Measurements from ENCODE around the gene SMG6. TPM values are rescaled to one million over a fixed set of nuclear protein-coding genes. Genes with fewer than 3 reads are reported as not detected.
A peak's percentile ranks its signal among the peaks of the same experiment; 100 is the strongest.

SMG6 gene
- total RNA-seq, 1 donor: 42.7 TPM

GRCh38 chr17:2094891-2095535 is 208.6 kb downstream of the SMG6 start:
- H3K36me3 ChIP-seq (ENCODE audit: insufficient read depth, low read length): no peaks in the 10 kb centered on the region
- DNase-seq (ENCODE audit: insufficient read length, low spot score, missing footprints): peak; percentile 81
- H3K79me2 ChIP-seq (ENCODE audit: insufficient read depth, low read length): peaks cover 4% of the 10 kb centered on the region
- H3K4me1 ChIP-seq (ENCODE audit: insufficient read depth, low read length): peaks cover 24% of the 10 kb centered on the region
- H3K9me3 ChIP-seq (ENCODE audit: low read depth, low read length): no peaks in the 10 kb centered on the region
- H3K27ac ChIP-seq (ENCODE audit: low read depth, low read length): peak overlapping the region; percentile 71
- no peak overlapping the region for H3K4me3 ChIP-seq (ENCODE audit: insufficient read depth, low read length)
- no peaks in the 10 kb centered on the region for H3K27me3 ChIP-seq (ENCODE audit: insufficient read depth, low read length)
- no peaks in the 10 kb centered on the region for H4K20me1 ChIP-seq (ENCODE audit: insufficient read depth, low read length)
- no peak overlapping the region for H2AFZ ChIP-seq (ENCODE audit: low read length)
- TF ChIP-seq, protein P1, sequence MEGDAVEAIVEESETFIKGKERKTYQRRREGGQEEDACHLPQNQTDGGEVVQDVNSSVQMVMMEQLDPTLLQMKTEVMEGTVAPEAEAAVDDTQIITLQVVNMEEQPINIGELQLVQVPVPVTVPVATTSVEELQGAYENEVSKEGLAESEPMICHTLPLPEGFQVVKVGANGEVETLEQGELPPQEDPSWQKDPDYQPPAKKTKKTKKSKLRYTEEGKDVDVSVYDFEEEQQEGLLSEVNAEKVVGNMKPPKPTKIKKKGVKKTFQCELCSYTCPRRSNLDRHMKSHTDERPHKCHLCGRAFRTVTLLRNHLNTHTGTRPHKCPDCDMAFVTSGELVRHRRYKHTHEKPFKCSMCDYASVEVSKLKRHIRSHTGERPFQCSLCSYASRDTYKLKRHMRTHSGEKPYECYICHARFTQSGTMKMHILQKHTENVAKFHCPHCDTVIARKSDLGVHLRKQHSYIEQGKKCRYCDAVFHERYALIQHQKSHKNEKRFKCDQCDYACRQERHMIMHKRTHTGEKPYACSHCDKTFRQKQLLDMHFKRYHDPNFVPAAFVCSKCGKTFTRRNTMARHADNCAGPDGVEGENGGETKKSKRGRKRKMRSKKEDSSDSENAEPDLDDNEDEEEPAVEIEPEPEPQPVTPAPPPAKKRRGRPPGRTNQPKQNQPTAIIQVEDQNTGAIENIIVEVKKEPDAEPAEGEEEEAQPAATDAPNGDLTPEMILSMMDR (IDR thresholded peaks at IDR 0.05; ENCODE audit: extremely low read depth, low read depth, low read length): peak; percentile 95
- H3K4me2 ChIP-seq (ENCODE audit: insufficient read depth, low read length): no peak overlapping the region

DNA sequence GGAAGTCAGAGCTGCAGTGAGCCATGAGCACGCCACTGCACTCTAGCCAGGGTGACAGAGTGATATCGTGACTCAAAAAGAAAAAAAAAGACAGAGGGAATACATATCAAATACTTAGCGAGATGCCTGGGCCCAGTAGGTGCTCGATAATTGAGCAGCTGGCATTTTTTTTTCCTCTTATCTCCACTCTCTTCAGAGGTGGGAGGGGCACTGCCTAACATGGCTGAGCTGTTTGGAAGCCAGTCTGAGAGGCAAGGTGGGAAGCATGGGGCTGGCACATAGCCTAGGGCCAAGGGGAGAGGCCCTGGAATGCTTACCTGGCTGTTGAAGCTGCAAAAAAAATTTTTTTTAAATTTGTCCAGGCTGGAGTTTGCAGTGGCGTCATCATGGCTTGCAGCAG is 210.2 kb downstream of the SMG6 start:
- Histone ChIP-seq H3K79me2 (ENCODE audit: insufficient read depth, low read length) (peaks cover 4% of the 10 kb centered on the region), H3K4me1 (ENCODE audit: insufficient read depth, low read length) (peaks cover 39% of the 10 kb centered on the region), H3K36me3 (ENCODE audit: insufficient read depth, low read length) (no peaks in the 10 kb centered on the region), H2AFZ (ENCODE audit: low read length) (no peak overlapping the region), H4K20me1 (ENCODE audit: insufficient read depth, low read length) (no peaks in the 10 kb centered on the region), H3K4me3 (ENCODE audit: insufficient read depth, low read length) (no peak overlapping the region), H3K4me2 (ENCODE audit: insufficient read depth, low read length) (no peak overlapping the region), H3K9me3 (ENCODE audit: low read depth, low read length) (no peaks in the 10 kb centered on the region), H3K27ac (ENCODE audit: low read depth, low read length) (no peak overlapping the region), H3K27me3 (ENCODE audit: insufficient read depth, low read length) (no peaks in the 10 kb centered on the region)
- no peak for DNase-seq (ENCODE audit: insufficient read length, low spot score, missing footprints)
- TF ChIP-seq, protein P1 (IDR thresholded peaks at IDR 0.05; ENCODE audit: extremely low read depth, low read depth, low read length): no peak

- Histone ChIP-seq H3K79me2 (ENCODE audit: insufficient read depth, low read length) (peaks cover 4% of the 10 kb centered on the region), H3K27ac (ENCODE audit: low read depth, low read length) (no peak overlapping the region), H3K4me1 (ENCODE audit: insufficient read depth, low read length) (peaks cover 39% of the 10 kb centered on the region), H3K27me3 (ENCODE audit: insufficient read depth, low read length) (no peaks in the 10 kb centered on the region), H3K36me3 (ENCODE audit: insufficient read depth, low read length) (no peaks in the 10 kb centered on the region), H3K4me2 (ENCODE audit: insufficient read depth, low read length) (no peak overlapping the region), H3K9me3 (ENCODE audit: low read depth, low read length) (no peaks in the 10 kb centered on the region), H4K20me1 (ENCODE audit: insufficient read depth, low read length) (no peaks in the 10 kb centered on the region), H2AFZ (ENCODE audit: low read length) (no peak overlapping the region), H3K4me3 (ENCODE audit: insufficient read depth, low read length) (no peak overlapping the region)
- DNase-seq (ENCODE audit: insufficient read length, low spot score, missing footprints): no peak
- TF ChIP-seq, protein P1 (IDR thresholded peaks at IDR 0.05; ENCODE audit: extremely low read depth, low read depth, low read length): no peak
These were observed 211.3 kb downstream of the SMG6 start for GRCh38 chr17:2092253-2092652.

GRCh38 chr17:2090804-2091534 is 212.6 kb downstream of the SMG6 start:
- Histone ChIP-seq H3K36me3 (ENCODE audit: insufficient read depth, low read length) (no peaks in the 10 kb centered on the region), H3K9me3 (ENCODE audit: low read depth, low read length) (no peaks in the 10 kb centered on the region), H3K4me1 (ENCODE audit: insufficient read depth, low read length) (peaks cover 39% of the 10 kb centered on the region), H3K27ac (ENCODE audit: low read depth, low read length) (peak overlapping the region; percentile 89), H3K4me2 (ENCODE audit: insufficient read depth, low read length) (peak overlapping the region; percentile 82), H3K27me3 (ENCODE audit: insufficient read depth, low read length) (no peaks in the 10 kb centered on the region), H3K79me2 (ENCODE audit: insufficient read depth, low read length) (no peaks in the 10 kb centered on the region), H4K20me1 (ENCODE audit: insufficient read depth, low read length) (no peaks in the 10 kb centered on the region), H3K4me3 (ENCODE audit: insufficient read depth, low read length) (peak overlapping the region; percentile 13), H2AFZ (ENCODE audit: low read length) (no peak overlapping the region)
- peak; percentile 97 for DNase-seq (ENCODE audit: insufficient read length, low spot score, missing footprints)
- TF ChIP-seq, protein P1 (IDR thresholded peaks at IDR 0.05; ENCODE audit: extremely low read depth, low read depth, low read length): peak; percentile 47

Data from osteoblast (primary cell).